GM19239 (cell line): ENCODE data around the gene SNCG.
"Not testable (repeated sequence)": the region's sequence is repeated elsewhere in the genome, so short reads cannot be mapped to it uniquely, and the experiment has no call there.

Experiments used
- DNase-seq: peaks from one replicate; pipeline ENCODE4 v3.0.0; 2011; ENCODE audit warnings: low spot score; ENCODE audit not compliant: insufficient read length
- FAIRE-seq: peaks from 2 replicates; lab custom pipeline; 2011; peaks lifted over from hg19 to GRCh38; lab: Jason Lieb, UNC

Gene SNCG

DNA sequence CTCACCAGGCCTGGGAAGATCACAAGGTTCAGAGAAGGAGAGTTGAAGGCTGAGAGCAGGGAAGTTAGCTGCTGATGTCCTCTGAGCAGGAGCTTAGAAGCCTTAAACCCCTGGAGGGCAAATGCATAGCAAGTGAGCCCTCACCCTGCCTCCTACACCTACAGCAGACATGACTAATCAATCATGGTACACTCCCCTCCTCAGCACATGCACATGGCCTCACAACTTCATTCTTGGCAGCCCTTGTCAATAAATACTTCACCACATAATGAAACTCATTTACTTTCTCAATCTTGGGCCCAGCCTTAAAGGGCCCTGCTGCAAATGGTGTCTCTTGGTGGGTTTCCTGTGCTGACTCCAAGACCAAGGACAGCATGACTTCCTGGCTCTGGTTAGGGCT is 13.9 kb upstream of the SNCG start:
- DNase-seq = no peak
- no peak for FAIRE-seq

DNA sequence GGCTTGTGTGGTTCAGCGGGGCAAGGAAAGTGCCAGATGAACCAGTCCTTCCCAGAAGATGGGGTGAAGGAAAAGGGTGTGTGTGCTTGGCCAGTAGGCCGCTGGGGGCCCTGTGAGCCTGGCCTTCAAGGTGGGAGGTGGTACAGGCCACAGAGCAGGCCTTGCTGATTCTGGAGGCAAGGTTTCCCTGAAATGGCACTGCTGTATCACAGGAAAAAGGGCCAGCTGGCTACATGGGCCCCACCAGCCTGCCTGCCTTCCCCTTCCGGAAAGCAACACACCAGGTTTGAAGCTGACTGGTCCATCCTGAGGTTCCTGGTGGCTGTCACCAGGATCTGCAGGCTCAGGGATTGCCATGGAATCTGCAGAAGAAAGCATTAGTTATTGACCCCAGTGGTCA is 13.5 kb upstream of the SNCG start:
- FAIRE-seq (no peak), DNase-seq (no peak)

DNA sequence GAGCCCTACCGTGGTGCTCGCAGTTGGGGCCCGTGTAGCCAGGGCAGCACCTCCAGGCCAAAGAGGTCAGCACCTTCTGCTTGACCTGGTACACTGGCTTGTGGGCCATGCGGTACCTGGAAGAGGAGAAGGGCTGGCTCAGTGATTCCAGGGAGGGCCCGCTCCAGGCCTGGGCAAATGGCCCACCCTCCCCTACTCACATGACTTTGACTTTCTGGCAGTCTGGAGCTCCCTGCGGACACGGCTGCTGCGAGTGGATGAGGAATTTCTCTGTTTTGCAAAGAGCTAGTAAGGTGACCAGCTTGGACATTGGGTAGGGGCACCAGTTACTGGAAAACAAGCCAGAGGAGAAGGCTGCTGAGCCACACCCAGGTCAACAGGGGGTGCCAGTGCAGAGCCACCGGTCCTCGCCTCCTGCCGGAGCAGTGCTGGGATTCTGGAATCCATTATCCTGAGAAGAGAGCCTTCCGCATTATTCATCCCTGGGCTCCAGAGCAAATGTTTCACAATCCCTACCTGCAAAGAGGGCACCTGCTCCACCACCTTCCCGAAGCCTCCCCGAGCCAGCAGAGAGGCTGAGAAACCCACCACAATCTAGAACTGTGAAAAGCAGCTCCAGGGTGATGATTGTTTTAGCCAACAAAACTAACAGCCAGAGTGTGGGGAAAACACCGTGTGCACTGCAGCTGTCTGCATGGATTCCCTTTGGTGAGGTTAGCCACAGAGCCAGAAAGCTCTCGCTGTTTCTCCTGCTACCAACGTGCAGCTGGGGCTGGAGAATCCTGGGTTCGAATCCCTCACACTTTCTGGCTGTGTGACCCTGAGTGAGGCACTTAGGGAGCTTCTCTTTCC is 12.8 kb upstream of the SNCG start:
- no peak for DNase-seq

DNA sequence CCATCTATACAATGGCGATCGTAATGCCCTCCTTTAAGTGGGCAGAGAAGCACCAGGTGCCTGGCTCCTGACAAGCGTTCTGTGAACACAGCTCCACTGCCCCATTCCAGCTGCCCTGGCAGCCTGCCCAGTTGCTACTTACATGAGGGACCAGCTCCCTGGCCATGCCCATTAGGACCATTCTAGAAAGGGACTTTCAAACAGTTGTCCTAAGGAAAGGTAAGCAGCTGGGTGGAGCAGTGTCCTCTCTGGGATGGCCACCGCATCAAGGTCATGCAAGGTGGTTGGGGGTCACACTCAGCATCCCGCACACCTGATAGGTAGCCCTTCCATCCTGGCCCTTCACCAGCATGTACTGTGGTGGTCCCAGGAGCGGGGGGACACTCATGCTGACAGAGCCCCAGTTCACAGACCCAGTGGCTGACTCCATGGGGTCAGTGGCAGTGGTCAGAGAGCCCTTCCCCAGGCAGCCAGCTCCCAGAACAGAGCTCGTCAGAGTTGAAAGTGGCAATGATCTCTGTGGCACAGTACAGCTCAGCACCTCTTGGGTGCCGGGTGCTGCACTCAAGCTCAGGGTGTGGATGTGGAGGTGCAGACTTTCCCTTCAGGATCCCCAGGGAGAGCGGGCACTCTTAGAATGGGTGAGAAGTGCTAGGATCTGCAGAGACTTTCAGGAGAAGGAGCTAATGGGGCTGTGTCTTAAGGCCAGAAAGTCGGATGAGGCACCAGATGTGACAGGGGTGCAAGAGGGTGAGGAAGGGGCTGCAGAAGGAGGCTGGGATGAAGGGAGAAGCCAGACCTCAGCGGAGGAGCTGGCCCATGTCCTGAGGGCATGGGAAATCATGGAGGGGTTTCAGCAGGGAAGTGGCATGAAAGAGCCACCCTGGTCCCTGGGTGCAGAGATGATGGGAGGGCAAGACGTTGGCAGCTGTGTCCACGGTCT is 11.9 kb upstream of the SNCG start:
- DNase-seq (no peak), FAIRE-seq (no peak)

More for the DNA sequence above, 12.8 kb upstream of the SNCG start:
- no peak for FAIRE-seq

DNA sequence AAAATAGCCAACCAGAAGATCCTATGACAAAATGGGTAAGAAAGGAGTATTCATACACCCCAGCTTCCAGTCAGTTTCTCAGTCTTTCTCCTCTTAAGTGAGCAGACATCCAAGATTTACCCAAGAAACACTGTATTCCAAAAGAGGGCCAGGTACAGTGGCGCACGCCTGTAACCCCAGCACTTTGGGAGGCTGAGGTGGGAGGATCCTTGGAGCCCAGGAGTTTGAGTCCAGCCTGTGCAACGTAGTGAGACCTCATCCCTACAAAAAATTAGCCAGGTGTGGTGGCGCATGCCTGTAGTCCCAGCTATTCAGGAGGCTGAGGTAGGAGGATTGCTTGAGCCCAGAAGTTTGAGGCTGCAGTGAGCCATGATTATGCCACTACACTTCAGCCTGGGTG is 10.6 kb upstream of the SNCG start:
- FAIRE-seq, DNase-seq: not testable (repeated sequence)

DNA sequence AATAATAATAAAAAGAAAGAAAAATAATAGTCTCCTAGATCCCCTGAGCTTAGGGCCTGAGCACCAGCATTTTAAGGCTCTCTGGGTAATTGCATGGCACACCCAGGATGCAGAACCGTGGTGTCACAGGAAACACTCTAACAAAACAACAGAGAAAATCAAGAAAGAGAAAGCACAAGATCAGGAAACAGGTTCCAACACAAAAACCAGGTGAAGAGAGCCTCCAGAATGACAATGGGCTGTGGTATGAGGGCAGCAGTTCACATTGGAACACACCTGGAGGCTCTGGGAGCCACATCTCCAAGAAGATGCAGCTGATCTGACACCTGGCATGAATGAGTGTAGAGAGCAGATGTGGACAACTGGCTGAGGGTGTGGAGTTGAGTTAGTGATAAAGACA is 8.1 kb upstream of the SNCG start:
- no peak for DNase-seq
- FAIRE-seq = no peak

DNA sequence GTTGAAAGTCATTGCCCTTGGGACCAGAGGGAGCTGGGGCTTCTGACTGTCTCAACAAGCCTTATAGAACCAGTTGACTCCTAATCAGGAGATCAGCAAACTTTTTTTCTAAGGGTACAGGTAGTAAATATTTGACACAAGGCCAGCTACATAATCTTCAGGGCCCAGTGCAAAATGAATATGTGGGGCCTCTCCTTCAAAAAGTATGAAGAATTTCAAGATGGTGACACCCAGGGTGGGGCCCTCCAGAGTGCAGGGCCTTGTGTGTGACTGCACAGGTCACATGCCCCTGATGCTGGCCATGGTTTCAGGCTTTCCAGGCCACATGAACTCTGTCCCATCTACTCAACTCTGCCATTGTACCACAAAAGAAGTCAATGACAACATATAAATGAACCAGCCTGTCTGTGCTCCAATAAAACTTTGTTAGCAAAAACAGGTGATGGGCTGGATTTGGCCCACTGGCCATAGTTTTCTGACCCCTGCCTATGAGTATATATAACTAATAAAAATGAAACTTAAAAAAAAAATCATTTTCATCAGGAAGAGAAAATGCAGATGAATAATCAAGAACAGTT is 7.1 kb upstream of the SNCG start:
- DNase-seq (no peak), FAIRE-seq (no peak)

DNA sequence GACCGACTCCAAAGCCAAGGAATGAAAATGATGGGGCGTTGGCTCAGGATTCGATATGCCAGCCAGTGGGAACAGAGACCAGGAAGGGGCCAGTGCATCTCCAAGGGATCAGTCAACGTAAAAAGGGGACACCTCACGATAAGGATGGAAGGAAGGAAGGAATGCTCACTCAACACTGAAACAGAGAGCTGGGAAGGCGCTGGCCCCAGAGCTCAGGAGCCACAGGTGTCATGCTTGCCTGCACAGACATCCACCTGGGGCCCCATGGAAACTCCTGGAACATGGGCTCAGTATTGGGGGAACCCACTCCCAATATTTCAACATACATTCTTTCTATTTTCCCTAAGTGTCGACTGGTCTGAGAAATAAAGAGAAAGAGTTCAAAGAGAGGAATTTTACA is 6.3 kb upstream of the SNCG start:
- FAIRE-seq (no peak), DNase-seq (no peak)

DNA sequence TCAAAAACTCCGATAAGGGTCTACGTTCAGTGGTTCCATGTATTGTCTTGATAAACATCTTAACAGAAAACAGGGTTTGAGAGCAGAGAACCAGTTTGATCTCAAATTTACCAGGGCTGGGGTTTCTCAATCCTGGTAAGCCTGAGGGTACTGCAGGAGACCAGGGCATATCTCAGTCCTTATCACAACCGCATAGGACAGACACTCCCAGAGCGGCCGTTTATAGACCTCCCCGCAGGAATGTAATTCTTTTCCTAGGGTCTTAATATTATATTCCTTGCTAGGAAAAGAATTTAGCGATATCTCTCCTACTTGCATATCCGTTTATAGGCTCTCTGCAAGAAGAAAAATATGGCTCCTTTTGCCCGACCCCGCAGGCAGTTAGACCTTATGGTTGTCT is 5.7 kb upstream of the SNCG start:
- not testable (repeated sequence) for DNase-seq, FAIRE-seq

DNA sequence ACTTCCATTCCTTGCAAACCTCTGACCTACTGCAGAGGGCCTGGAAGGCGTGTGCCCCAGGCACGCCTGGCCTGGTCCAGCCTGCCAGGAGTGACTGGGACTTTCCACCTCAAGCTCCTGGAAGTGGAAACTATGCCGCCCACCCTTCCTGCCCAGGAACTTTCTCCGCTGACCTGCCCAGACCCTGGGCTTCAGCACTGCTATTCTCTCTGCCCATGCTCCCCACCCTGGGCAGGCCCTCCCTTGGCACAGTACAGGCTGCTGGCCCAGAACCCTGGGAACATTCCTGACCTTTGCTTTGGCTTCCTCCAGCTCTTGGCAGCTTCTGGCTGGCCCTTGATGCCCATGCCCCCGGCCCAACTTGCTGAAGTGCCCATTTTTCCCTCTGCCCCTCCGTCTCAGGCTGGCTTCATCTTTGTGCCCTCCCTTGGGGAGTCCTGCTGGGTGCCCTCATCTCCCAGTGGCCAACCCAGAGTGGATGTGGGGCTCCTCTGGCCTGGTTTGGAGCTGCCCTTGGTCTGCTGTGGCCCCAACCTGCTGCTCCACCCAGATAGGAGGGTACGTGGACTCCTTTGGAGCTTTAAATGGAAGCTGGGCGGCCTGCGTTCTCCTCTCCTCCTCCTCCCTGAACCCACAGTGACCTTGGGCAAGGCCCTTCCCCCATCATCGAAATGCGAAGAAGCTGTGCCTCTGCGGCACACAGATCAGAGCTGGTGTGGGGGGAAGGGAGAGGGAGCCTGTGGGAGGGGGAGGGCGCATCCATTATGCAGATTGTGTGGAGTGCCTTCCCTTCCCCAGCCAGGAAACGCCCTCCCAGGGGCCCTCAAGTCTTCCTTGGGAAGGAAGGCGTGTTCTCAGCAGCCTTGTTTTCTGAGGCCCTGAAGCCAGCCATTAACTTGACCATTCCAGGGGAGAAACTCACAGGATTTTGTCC is 4.4 kb upstream of the SNCG start:
- DNase-seq = no peak
- no peak for FAIRE-seq

DNA sequence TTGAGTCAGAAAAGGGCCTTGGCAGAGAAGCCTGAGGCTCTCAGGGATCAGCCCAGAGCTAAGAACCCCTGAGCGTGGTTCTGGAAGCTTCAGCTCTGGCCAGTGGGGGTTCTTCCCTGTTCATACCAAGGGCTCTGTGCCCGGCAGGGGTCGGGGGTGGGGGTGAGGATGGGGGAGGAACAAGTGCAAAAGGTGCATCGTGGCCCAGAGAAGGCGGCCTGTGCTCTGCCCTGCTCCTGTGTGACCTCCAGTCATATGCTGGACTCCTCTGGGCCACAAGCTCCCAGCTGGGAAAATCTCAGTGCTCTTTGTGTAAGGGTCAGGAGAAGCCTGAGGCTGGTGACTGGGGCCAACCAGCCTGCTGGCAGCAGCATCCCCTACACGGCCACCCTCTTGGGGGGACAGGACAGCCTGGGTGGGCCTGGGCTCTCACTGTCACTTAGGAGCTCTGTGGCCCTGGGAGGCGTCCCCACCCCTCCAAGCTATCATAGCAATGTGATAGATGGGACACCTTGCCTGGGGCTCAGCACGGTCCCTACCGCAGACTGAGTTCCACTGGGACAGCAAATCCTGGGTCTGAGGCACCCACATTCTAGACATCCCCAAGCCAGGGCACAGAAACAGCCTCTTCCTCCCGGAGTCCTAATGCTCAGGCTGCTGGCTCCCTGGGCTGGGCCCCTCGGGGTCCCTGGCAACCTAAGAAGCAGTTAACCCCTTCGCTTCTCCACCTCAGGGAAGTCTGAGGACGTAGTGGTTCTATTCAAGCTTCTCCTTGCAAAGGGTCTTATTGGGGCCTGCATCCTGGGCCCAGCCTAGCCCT is 3.5 kb upstream of the SNCG start:
- DNase-seq (no peak), FAIRE-seq (no peak)

DNA sequence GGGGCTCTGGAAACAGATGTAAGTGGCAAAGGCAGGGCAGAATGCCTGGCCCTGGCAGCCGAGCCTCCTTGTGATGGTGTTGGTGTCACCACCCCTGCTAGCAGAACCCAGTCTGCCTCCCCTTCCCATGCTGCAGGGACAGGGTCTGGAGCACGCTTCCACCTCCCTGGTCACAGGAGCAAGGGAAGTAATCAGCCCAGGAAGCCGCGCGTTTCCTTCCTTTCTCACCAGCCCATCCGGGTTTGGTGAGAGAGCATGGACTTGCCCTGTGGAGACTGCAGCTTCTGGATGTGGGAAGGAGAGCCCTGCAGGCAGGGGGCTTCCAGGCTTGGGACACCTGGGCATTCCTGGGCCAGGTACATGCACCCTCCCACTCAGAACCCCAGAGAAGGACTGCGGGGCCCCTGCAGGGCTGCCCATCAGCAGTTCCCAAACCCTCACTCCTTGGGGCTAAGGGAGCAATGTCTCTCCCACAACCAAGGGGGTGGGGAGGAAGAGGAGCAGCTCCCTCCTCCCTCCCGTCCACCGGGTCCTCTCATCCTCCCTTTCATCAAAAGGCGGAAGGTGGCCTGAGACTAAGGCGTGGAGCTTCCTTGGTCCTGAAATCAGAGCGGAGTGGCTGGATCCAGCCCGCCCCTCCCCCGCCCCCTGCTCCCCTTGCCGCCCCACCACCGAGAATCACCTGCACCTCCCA is 2.8 kb upstream of the SNCG start:
- FAIRE-seq = no peak

DNA sequence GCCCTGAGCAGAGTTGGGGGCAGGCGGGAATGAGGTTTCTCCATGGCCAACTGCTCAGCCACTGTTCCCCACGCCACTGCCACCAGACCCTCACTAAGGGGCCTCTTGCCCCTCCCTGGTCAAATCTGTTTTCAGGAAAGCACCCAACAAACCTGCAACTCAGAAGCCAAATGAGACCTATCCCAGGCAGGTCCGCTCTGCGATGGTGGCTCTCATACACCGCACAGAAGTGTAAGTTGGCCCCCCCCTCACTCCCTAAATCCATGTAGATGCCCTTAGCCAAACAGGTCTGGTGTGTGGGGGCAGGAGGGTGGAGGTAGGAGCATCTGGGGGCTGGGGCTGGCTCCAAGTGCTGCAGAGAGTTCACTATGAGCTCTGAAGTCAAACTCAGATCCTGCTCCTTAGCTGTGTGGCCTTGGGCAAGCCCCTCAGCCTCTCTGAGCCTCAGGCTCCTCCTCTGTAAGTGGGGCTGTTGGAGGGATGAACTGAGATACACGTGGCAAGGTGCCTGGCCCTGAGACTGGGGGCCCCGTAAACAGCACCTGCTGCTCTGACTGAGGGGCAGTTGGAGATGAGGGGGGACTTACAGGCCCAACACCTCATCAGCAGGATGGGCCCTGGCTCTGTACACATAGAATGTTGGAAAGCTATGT is 2.1 kb upstream of the SNCG start:
- DNase-seq (no peak), FAIRE-seq (no peak)

More for the DNA sequence above, 2.8 kb upstream of the SNCG start:
- DNase-seq = no peak

DNA sequence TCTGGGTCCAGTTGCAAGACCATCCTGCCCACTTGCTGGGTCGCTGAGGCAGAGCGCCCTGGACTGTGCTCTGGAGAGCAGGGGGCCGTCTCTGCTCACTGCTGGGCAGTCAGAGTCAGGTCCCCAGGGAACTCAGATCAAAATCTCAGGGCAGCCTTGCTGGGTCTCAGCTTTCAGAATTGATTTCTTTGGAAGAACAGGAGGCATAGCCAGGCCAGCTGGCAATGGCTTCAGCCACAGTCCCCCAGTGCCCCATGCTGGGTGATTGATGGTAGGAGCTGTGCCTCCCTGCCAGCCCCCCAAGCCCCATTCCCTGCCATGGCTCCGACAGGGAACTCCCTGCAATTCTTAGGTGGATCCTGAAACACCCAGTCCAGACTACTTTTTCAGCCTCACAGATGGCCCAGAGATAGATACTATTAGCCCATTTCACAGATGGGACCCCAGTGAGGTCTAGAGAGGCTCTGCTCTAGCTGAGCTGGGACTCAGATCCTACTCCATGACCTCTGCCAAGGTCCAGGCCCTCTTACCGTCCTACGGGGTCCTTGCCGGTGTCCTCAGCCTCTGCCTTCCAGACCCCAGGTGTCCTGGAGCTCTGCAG is 1.5 kb upstream of the SNCG start:
- DNase-seq (no peak), FAIRE-seq (no peak)

DNA sequence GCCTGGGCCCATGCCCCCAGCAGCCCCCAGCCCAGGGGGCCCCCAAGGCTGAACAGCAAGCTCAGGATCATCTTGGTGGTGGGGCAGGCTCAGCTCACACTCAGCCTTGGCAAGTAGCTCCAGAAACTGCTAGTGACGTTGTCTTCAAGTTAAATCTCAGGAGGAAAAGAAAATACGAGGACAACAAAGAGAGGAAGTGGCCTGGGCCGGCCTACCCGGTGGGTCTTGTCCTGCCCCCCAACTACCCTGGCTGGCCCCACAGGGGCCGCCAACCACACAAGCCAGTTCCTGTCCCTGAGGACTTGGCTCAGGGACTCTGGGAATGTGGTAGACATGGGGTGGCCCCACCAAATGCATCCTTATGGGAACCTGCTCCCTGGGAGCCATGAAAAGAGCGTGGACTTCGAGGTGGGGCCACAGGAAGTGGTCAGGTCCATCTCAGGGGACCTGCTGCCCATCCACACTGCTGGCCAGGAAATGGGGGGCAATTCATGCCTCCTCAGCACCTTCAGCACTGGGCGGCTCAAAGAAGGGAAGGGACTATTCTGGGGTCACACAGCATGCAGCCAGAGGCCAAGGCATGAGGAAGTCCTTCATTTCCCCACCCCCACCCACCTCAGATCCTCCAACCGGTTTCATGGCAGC is 806 bp upstream of the SNCG start, which contains the start of gene MMRN2:
MMRN2 (minus strand) TSS at position 145 of the 645 bp plus-strand sequence; CDS start at position 71, 74 bp downstream.
- FAIRE-seq (no peak), DNase-seq (no peak)

DNA sequence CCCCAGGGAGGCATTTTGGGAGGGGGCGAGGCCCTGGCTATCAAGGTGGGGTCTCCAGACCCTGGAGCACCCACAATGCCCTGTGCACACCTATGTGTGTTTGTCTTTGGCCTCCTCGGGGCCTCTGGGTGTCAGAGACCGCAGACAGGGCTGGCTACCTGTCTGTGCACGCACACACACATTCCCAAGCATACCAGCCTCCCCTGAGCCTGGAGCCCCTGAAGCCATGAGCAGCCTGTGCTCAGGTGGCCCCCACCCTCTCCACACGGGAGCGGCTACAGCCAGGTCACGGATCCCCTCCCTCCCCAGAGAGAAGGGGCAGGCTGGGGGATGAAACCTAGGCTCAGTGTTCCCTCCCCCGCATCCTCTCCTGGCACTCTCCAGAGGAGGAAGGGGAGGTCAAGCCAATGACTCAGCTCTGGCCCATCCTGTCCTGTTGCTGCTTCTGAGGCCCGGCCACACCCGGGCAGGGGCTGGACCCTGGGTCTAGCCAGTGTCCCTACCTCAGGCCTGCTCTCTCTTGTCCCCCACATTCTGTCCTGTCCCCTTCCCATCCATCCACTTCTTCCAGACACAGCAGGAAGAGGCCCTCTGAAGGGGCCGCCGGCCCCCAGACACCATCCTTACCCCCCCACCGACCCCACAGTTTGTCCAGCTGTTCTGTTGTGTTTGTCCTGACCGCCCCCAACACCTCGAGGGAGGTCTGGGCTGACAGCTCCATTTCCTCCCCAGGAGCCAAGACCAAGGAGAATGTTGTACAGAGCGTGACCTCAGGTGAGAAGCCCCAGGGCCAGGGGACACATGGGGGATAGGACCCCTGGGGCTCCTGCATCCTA is 720 bp downstream of the SNCG start:
- no peak for FAIRE-seq
- no peak for DNase-seq
